ENCODE measurements around the gene PLA2G4D.

Gene PLA2G4D

DNA sequence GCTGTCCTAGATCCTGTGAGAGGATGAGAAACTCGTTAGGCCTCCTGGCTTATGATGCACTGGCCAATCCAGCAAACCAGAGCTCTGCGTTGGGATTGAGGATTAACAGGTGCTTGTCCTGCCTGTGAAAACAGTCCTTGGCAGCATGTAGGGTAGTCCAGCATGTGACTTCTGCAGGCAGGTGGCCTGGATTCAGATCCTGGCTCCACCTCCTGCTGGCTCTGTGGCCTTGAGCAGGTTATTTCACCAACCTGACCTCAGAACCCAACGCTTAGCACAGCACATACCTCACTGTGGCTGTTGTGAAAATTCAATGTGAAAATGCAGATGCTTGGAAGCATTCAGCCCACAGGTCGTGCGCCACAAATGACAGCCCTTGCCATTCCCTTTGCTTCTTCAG is 33.6 kb downstream of the PLA2G4D start:
- TF ChIP-seq, protein P1, sequence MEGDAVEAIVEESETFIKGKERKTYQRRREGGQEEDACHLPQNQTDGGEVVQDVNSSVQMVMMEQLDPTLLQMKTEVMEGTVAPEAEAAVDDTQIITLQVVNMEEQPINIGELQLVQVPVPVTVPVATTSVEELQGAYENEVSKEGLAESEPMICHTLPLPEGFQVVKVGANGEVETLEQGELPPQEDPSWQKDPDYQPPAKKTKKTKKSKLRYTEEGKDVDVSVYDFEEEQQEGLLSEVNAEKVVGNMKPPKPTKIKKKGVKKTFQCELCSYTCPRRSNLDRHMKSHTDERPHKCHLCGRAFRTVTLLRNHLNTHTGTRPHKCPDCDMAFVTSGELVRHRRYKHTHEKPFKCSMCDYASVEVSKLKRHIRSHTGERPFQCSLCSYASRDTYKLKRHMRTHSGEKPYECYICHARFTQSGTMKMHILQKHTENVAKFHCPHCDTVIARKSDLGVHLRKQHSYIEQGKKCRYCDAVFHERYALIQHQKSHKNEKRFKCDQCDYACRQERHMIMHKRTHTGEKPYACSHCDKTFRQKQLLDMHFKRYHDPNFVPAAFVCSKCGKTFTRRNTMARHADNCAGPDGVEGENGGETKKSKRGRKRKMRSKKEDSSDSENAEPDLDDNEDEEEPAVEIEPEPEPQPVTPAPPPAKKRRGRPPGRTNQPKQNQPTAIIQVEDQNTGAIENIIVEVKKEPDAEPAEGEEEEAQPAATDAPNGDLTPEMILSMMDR (IDR thresholded peaks at IDR 0.05; ENCODE audit: low read depth, low read length, poor library complexity, severe bottlenecking): no peak
- TF ChIP-seq EZH2phosphoT487 (IDR thresholded peaks at IDR 0.05; ENCODE audit: borderline replicate concordance, low read length): no peak
- H3K4me1 ChIP-seq (ENCODE audit: control insufficient read depth, low read length): peaks cover 7% of the 10 kb centered on the region
- peaks cover 28% of the 10 kb centered on the region for H3K27me3 ChIP-seq (ENCODE audit: control insufficient read depth, low read length)

DNA sequence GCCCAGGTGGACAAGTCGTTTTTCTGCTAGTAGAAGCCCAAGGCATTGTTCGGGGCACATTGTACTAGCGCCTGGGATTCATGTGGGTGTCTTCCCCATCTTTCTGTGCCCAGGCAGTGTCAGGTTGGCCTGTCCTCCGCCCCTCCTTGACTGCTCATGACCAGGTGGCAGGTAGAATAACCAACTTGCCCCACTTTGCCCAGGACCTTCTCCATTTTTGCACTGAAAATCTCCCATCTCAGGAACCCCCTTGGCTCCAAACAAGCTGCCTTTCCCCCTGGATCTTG is 33.9 kb downstream of the PLA2G4D start:
- Histone ChIP-seq H3K27me3 (ENCODE audit: control insufficient read depth, low read length) (peaks cover 30% of the 10 kb centered on the region), H3K79me2 (ENCODE audit: control insufficient read depth, low read length) (no peaks in the 10 kb centered on the region), H3K9me3 (ENCODE audit: control insufficient read depth, insufficient read depth, low read length) (no peaks in the 10 kb centered on the region), H3K4me1 (ENCODE audit: control insufficient read depth, low read length) (peaks cover 7% of the 10 kb centered on the region), H4K20me1 (ENCODE audit: control insufficient read depth, insufficient read depth, low read depth, low read length) (no peaks in the 10 kb centered on the region), H3K4me3 (ENCODE audit: low read length) (no peak overlapping the region), H3K27ac (ENCODE audit: low read depth, low read length) (no peak overlapping the region), H3F3A (ENCODE audit: control insufficient read depth, insufficient read depth) (no peaks in the 10 kb centered on the region), H3K9me2 (replicated peaks; ENCODE audit: control insufficient read depth, low read length) (no peaks in the 10 kb centered on the region), H3K4me2 (ENCODE audit: low read length) (no peak overlapping the region), H3K36me3 (ENCODE audit: control insufficient read depth, low read length) (no peaks in the 10 kb centered on the region)
- TF ChIP-seq, protein P1 (IDR thresholded peaks at IDR 0.05; ENCODE audit: low read depth, low read length, poor library complexity, severe bottlenecking): no peak
- TF ChIP-seq EZH2phosphoT487 (IDR thresholded peaks at IDR 0.05; ENCODE audit: borderline replicate concordance, low read length): no peak

More for the DNA sequence above, 33.6 kb downstream of the PLA2G4D start:
- no peaks in the 10 kb centered on the region for H3K79me2 ChIP-seq (ENCODE audit: control insufficient read depth, low read length)
- H4K20me1 ChIP-seq (ENCODE audit: control insufficient read depth, insufficient read depth, low read depth, low read length): no peaks in the 10 kb centered on the region
- H3K9me3 ChIP-seq (ENCODE audit: control insufficient read depth, insufficient read depth, low read length): no peaks in the 10 kb centered on the region
- H3K27ac ChIP-seq (ENCODE audit: low read depth, low read length): no peak overlapping the region
- H3F3A ChIP-seq (ENCODE audit: control insufficient read depth, insufficient read depth): no peaks in the 10 kb centered on the region
- H3K9me2 ChIP-seq (replicated peaks; ENCODE audit: control insufficient read depth, low read length): no peaks in the 10 kb centered on the region
- no peak overlapping the region for H3K4me2 ChIP-seq (ENCODE audit: low read length)
- H3K36me3 ChIP-seq (ENCODE audit: control insufficient read depth, low read length): no peaks in the 10 kb centered on the region
- H3K4me3 ChIP-seq (ENCODE audit: low read length): no peak overlapping the region

DNA sequence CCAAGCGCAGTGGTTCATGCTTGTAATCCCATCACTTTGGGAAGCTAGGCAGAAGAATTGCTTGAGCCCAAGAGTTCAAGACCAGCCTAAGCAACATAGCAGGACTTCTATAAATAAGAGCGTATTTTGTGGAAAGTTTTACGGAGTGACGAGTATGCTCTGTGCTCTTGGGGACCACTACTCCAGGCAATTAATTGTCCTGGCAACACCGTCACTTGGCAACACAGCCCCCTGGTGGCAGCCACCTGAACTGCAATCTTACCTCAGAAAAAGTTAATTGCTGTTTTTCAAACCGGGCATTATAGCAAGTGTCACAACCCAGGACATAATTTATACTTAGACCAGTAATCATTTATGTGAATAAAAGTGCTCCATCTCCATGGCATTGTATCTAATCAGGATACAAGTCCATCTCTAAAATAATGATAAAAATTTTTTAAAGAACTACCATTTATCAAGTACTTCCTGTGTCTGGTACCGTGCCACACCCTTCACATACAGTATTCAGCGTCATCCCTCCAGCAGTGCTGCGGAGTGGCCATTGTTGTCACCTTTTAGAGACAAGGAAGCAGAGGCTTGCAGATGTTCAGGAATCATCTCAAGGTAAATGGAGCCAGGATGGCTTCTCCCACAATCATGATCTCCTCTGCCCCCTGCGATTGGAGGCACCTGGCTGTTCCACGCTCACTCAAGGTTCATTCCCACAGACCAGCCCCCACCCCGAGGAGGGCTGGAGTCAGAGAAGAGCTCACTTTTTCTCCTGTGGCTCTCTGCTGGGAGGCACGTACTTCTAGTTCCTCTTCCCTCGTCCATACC is 34.5 kb downstream of the PLA2G4D start:
- no peak overlapping the region for H3K4me3 ChIP-seq (ENCODE audit: low read length)
- no peaks in the 10 kb centered on the region for H3K9me3 ChIP-seq (ENCODE audit: control insufficient read depth, insufficient read depth, low read length)
- H4K20me1 ChIP-seq (ENCODE audit: control insufficient read depth, insufficient read depth, low read depth, low read length): no peaks in the 10 kb centered on the region
- H3K9me2 ChIP-seq (replicated peaks; ENCODE audit: control insufficient read depth, low read length): no peaks in the 10 kb centered on the region
- no peaks in the 10 kb centered on the region for H3F3A ChIP-seq (ENCODE audit: control insufficient read depth, insufficient read depth)
- TF ChIP-seq EZH2phosphoT487 (IDR thresholded peaks at IDR 0.05; ENCODE audit: borderline replicate concordance, low read length): no peak
- TF ChIP-seq, protein P1 (IDR thresholded peaks at IDR 0.05; ENCODE audit: low read depth, low read length, poor library complexity, severe bottlenecking): peak; percentile 94
- no peak overlapping the region for H3K4me2 ChIP-seq (ENCODE audit: low read length)
- H3K27me3 ChIP-seq (ENCODE audit: control insufficient read depth, low read length): peaks cover 34% of the 10 kb centered on the region
- no peaks in the 10 kb centered on the region for H3K79me2 ChIP-seq (ENCODE audit: control insufficient read depth, low read length)
- H3K27ac ChIP-seq (ENCODE audit: low read depth, low read length): no peak overlapping the region
- peaks cover 1% of the 10 kb centered on the region for H3K4me1 ChIP-seq (ENCODE audit: control insufficient read depth, low read length)
- H3K36me3 ChIP-seq (ENCODE audit: control insufficient read depth, low read length): no peaks in the 10 kb centered on the region
